GM10266 (cell line): ENCODE measurements around the gene PGPEP1.

Experiments used
- DNase-seq: peaks from one replicate; pipeline ENCODE4 v3.0.0; 2012; ENCODE audit errors: extremely low spot score
- TF ChIP-seq, protein P1 (sequence below): IDR thresholded peaks from 2 replicates; pipeline ENCODE4 v1.5.1; 2012; ENCODE audit warnings: mild to moderate bottlenecking, low read depth; ENCODE audit not compliant: control insufficient read depth, insufficient read depth; ENCODE audit errors: missing control alignments

PGPEP1 gene

DNA sequence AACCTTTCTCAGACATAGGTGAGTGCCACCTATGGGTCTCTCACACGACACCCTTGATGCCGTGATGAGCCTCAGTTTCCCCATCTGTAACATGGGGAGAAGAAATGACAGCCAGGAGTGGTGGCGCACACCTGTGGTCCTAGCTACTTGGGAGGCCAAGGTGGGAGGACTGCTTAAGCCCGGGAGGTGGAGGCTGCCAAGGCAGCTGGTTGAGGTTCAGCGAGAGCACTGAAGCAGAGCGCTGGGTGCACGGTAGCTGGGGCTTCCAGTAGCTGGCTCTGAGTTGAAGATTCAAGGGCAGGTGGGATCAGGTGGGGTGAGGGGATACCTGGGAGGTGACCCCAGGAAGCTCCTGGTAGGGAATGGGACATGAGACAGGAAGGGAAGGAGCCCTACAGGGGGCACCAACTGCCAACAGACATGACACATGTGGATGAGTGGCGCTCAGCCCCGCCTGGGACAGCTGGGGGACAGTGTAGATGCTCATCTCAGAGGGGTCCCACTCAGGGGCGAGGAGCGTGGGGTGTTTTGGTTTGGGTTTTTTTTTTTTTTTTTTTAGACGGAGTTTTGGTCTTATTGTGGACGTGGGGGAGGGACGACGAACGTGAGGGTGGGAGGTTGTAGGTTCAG, 72.3 kb downstream of the PGPEP1 start:
- no peak for DNase-seq
- TF ChIP-seq, protein P1, sequence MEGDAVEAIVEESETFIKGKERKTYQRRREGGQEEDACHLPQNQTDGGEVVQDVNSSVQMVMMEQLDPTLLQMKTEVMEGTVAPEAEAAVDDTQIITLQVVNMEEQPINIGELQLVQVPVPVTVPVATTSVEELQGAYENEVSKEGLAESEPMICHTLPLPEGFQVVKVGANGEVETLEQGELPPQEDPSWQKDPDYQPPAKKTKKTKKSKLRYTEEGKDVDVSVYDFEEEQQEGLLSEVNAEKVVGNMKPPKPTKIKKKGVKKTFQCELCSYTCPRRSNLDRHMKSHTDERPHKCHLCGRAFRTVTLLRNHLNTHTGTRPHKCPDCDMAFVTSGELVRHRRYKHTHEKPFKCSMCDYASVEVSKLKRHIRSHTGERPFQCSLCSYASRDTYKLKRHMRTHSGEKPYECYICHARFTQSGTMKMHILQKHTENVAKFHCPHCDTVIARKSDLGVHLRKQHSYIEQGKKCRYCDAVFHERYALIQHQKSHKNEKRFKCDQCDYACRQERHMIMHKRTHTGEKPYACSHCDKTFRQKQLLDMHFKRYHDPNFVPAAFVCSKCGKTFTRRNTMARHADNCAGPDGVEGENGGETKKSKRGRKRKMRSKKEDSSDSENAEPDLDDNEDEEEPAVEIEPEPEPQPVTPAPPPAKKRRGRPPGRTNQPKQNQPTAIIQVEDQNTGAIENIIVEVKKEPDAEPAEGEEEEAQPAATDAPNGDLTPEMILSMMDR = no peak

DNA sequence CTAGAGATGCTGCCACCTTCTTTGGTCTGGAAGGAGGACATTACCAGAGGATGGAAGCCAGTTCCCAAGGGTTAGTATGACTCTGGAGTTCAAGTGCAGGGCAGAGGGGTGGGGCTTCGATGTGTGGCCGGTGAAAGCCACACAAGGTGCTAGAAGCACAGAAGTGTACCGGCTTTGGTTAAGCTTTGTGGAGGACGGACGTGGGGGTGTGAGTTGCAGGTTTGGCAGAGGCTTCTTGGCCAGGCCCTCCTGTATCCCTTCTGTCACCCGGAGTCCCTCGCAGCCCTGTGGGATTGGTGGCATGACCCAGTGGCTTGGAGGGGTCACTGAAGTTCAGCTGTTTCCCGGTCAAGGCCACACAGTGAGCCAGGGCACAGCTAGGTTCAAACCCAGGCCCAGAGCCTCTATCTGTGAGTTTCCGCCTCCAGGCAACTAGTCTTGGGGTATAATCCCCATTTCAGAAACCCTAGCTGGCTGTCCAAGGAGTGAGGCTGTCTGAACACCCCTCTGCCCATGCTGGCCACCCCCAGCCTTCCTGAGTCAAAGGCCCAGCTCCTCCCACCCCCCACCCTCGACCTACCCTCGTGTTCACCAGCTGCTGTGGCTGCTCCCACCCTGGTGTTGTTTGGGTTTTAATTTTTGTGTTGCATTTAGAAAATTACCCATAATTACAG, 74.2 kb downstream of the PGPEP1 start:
- TF ChIP-seq, protein P1 = no peak
- DNase-seq = no peak

DNA sequence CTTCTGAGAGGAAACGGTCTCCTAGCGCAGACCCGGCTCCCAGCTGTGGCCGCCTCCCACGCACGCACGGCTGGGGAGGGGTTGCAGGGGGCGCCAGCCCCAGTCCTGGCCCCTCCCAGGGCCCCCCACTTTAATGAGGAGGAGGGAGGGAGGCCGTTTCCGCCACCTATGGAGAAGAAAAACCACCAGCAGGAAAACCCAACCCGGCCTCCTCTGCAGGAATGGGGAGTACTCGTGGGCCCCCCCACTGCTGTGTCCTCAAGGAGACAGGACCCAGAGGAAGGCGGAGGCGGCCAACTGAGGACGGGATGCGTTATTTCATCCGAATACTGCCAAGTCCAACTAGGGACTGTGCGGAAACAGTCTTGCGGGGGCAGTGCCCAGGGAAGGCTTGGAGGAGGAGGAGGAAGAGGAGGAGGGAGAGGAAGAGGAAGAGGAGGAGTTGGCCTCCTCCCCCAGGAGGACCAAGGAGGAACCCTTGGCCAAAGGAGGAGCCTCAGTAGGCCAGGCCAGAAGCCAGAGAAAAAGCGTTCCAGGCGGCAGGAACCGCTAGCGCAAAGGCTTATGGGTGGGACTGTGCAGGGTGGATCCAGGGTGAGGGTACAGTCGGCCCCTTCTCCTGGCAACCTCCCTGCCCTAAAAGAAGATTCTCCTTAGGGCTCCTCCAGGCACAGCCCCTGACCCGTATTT, 74.9 kb downstream of the PGPEP1 start:
- DNase-seq = no peak
- TF ChIP-seq, protein P1 = no peak

DNA sequence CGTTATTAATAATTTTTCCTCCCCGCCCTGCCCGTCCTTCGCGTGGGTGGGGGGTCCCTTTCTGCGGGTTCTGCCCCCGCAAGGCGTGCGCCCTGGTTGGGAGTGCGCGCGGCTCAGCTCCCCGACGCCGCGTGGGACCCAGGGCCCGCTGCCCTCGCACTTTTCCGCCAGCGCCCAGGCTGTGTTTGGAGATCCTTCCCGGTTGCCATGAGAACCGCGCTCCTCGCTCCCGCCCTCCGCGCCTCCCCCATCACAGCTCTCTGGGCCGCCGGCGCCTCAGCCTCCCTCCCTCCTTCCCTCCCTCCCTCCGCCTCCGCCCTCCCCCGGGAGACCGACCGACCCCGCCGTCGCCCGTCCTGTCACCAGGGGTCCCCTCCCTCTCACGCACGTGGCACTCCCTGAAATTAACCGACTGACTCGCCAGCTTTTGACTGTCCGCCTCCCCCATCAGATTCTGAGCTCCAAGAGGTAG, 76.4 kb downstream of the PGPEP1 start:
- peak; percentile 87 for DNase-seq
- TF ChIP-seq, protein P1 = no peak

DNA sequence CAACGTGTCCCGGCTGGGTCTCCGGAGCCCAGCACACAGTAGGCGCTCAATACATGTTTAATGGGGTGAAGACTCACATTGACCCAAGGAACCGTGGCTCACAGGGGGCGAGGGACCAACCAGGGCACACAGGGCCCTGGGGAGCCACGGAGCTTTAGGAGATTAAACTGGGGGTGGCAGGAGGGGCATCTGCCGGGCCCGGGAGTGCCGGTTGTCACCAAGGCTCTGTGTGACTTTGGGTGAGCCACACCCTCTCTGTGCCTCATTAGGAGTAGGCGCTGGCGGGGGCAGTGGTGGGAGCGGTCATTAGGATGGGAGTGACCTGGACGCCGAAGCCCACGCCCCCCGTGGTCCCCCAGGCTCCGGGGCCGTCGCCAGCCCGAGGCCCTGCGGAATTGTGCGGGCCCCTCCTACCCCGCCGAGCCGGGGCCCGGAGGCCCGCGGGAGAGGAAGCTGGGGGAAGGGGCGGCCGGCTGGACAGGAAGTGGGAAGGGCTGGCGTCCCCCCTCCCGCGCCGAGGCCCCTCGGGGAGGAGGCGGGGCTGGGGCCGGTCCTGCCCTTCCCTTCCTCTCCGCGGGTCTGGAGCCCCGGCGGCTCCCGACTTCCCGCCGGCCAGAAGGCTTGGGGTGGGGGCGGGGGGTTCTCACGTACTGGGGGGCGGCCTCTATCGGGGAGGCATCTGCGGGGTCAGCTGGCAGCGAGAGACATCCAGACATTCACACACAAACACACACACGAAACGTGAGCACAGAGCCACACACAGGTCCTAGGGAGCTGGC, 77.0 kb downstream of the PGPEP1 start:
- TF ChIP-seq, protein P1 = no peak
- peak; percentile 87 for DNase-seq

DNA sequence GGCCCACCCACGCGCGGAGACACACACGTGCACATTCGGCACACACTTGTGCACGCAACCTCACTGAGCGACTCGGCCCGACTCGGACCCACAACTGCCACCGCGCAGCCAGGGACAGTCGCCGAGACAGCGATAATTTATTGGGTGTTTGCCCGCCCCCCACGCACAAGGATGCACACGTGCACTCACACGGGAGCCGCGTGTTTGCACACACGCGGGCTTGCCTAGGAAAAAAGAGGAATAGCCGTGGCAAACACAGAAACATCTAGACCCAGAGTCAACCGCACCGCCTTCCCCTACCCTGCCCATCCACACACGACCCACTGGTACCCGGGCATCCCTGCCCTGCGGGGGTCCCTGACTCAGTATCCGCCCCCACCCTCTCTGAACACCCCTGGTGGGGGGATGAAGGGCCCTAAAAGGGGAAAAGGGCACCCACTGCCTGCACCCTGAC, 77.7 kb downstream of the PGPEP1 start:
- DNase-seq = no peak
- TF ChIP-seq, protein P1 = no peak
